T-cell (primary cell): ENCODE data around the gene PMEPA1. TPM values are rescaled to one million over a fixed set of nuclear protein-coding genes. Genes with fewer than 3 reads are reported as not detected.

ENCODE experiments used
- ATAC-seq, 4 experiments: fragments of 200-7000 bp in 3 of 4; fragments of 150-1000 bp in 1 of 4; cut with Tn5 transposase; replicated peaks in 1 of 4; 1 replicate in 3 of 4; 2 replicates in 1 of 4; pipeline ENCODE4 v1.10.0; 2021; ENCODE audit warnings: moderate library complexity in 3 of 4, mild to moderate bottlenecking in 2 of 4, moderate number of reproducible peaks in 1 of 4
- CTCF ChIA-PET, 2 donors: fragments of 300-600 bp; sonication (Branson Sonifier 250); formaldehyde crosslinking; loops; one replicate each; lab custom pipeline; 2022; ENCODE audit warnings: antibody characterized with exemption in 2 of 2; lab: Charles Lee
- POLR2A ChIA-PET, 2 donors: fragments of 300-600 bp; sonication (Branson Sonifier 250); formaldehyde crosslinking; loops; one replicate each; lab custom pipeline; 2022; ENCODE audit warnings: antibody characterized with exemption in 2 of 2; lab: Charles Lee
- DNase-seq, 35 experiments: peaks; one replicate each; pipeline versions ENCODE4 v3.0.0 to v3.0.0-alpha.2; 2013 to 2023
- H3K27ac ChIP-seq: one replicate; pipeline ENCODE4 v1.5.1; 2013; ENCODE audit warnings: low read length
- H3K27me3 ChIP-seq, 2 experiments: replicated peaks in 1 of 2; 1 replicate in 1 of 2; 2 replicates in 1 of 2; pipeline versions ENCODE4 v1.6.1 to v1.7.0; 2013; ENCODE audit warnings: low read length in 1 of 2, mixed read lengths in 1 of 2; ENCODE audit not compliant: control insufficient read depth in 2 of 2, insufficient read depth in 2 of 2; ENCODE audit errors: extremely low read depth in 1 of 2
- H3K36me3 ChIP-seq, 2 donors: 1 replicate in 1 of 2; 2 replicates in 1 of 2; pipeline versions ENCODE4 v1.6.1 to v1.7.0; 2013; ENCODE audit warnings: low read length in 1 of 2; ENCODE audit not compliant: control insufficient read depth in 2 of 2, insufficient read depth in 1 of 2; ENCODE audit errors: extremely low read depth in 1 of 2
- H3K4me1 ChIP-seq, 2 experiments: 1 replicate in 1 of 2; 2 replicates in 1 of 2; pipeline versions ENCODE4 v1.6.1 to v1.7.0; 2013; ENCODE audit warnings: low read length in 2 of 2, mixed read lengths in 1 of 2; ENCODE audit not compliant: insufficient read depth in 2 of 2, control insufficient read depth in 1 of 2; ENCODE audit errors: extremely low read depth in 1 of 2
- H3K4me3 ChIP-seq, 2 donors: 1 replicate in 1 of 2; 2 replicates in 1 of 2; pipeline versions ENCODE4 v1.5.1 to v1.7.0; 2013; ENCODE audit warnings: mild to moderate bottlenecking in 2 of 2, low read length in 1 of 2, moderate library complexity in 1 of 2; ENCODE audit not compliant: control insufficient read depth in 1 of 2; ENCODE audit errors: extremely low read depth in 1 of 2
- H3K9me3 ChIP-seq: 2 replicates; pipeline ENCODE4 v1.7.0; 2013
- H3K27ac Mint-ChIP-seq, 2 donors: one replicate each; pipeline ENCODE4 v1.8.0; 2020 to 2021; ENCODE audit warnings: mild to moderate bottlenecking in 2 of 2, mixed read lengths in 2 of 2
- H3K27me3 Mint-ChIP-seq, 2 donors: one replicate each; pipeline ENCODE4 v1.8.0; 2021 to 2022; ENCODE audit warnings: mixed read lengths in 2 of 2
- H3K36me3 Mint-ChIP-seq: one replicate; pipeline ENCODE4 v1.8.0; 2021; ENCODE audit warnings: mixed read lengths
- H3K4me1 Mint-ChIP-seq, 3 donors: one replicate each; pipeline ENCODE4 v1.8.0; 2020 to 2022; ENCODE audit warnings: mixed read lengths in 3 of 3, mild to moderate bottlenecking in 1 of 3
- H3K4me3 Mint-ChIP-seq, 3 donors: one replicate each; pipeline ENCODE4 v1.8.0; 2020 to 2022; ENCODE audit warnings: mild to moderate bottlenecking in 3 of 3, mixed read lengths in 3 of 3, moderate library complexity in 3 of 3
- H3K9me3 Mint-ChIP-seq, 3 donors: one replicate each; pipeline ENCODE4 v1.8.0; 2020 to 2022; ENCODE audit warnings: mixed read lengths in 3 of 3
- WGBS: methylation state at CpG from one replicate; pipeline ENCODE4 v1.1.5; 2013; ENCODE audit warnings: missing lambda C conversion rate; ENCODE audit not compliant: insufficient coverage; 5-methylcytosine and 5-hydroxymethylcytosine counted together
- total RNA-seq, 35 experiments: library from RNA in 6 of 35; stranded (reverse) in 6 of 35; fragments of 120-200 nt in 1 of 35; gene quantifications; one replicate each; pipeline versions ENCODE4 v1.2.1 to v1.2.4 and lab custom pipeline; 2013 to 2026

PMEPA1 gene
- total RNA-seq, 5 donors from 2014 or later (not counting 1 experiment from before 2014, with no cell fraction given) = 6.0 to 30.4 (median 21.7) TPM

- H3K4me3 Mint-ChIP-seq = peak overlapping the region in 1 of 3 donors; percentile 30
- H3K27ac Mint-ChIP-seq = no peak overlapping the region
- H3K27me3 Mint-ChIP-seq = peaks cover 0 to 6% of the 10 kb centered on the region in 2 donors
- H3K36me3 Mint-ChIP-seq = no peaks in the 10 kb centered on the region
- peak in 1 of 35 experiments; percentile 46 for DNase-seq
- no peaks in the 10 kb centered on the region for H3K9me3 ChIP-seq
- ChIA-PET CTCF (no interaction called here), POLR2A (no interaction called here)
- peaks cover 0 to 23% of the 10 kb centered on the region in 2 experiments for H3K27me3 ChIP-seq
- peaks cover 2 to 23% of the 10 kb centered on the region in 2 experiments for H3K4me1 ChIP-seq
- H3K4me3 ChIP-seq = no peak overlapping the region
- H3K27ac ChIP-seq = no peak overlapping the region
- peaks cover 34 to 52% (median 49%) of the 10 kb centered on the region in 3 donors for H3K4me1 Mint-ChIP-seq
- no peaks in the 10 kb centered on the region for H3K36me3 ChIP-seq
- H3K9me3 Mint-ChIP-seq = no peaks in the 10 kb centered on the region
- peak in 1 of 4 experiments; percentile 25 for ATAC-seq
- 76% methylated on average over 8 of the region's 12 CpGs for WGBS
Observed at GRCh38 chr20:57680131-57680716, 29.6 kb downstream of the PMEPA1 start.

GRCh38 chr20:57679113-57679512, 30.7 kb downstream of the PMEPA1 start:
- H3K27ac Mint-ChIP-seq = no peak overlapping the region
- POLR2A ChIA-PET = no interaction called here

GRCh38 chr20:57678340-57678739, 31.5 kb downstream of the PMEPA1 start:
- CTCF ChIA-PET = no interaction called here
- no peak for ATAC-seq
- peaks cover 2 to 23% of the 10 kb centered on the region in 2 experiments for H3K4me1 ChIP-seq

More at GRCh38 chr20:57679113-57679512, 30.7 kb downstream of the PMEPA1 start:
- H3K4me3 Mint-ChIP-seq = no peak overlapping the region
- H3K4me1 ChIP-seq = peaks cover 2 to 23% of the 10 kb centered on the region in 2 experiments
- no peak overlapping the region for H3K27ac ChIP-seq
- H3K9me3 Mint-ChIP-seq = no peaks in the 10 kb centered on the region
- H3K4me3 ChIP-seq = no peak overlapping the region
- H3K4me1 Mint-ChIP-seq = peaks cover 34 to 50% (median 49%) of the 10 kb centered on the region in 3 donors
- H3K27me3 Mint-ChIP-seq = peaks cover 0 to 6% of the 10 kb centered on the region in 2 donors
- no peaks in the 10 kb centered on the region for H3K36me3 ChIP-seq
- ATAC-seq (no peak), DNase-seq (no peak)
- H3K9me3 ChIP-seq = no peaks in the 10 kb centered on the region
- H3K27me3 ChIP-seq = peaks cover 0 to 25% of the 10 kb centered on the region in 2 experiments
- CTCF ChIA-PET = no interaction called here
- peaks cover 8% of the 10 kb centered on the region for H3K36me3 Mint-ChIP-seq
- 74% methylated on average over 4 of the region's 6 CpGs for WGBS

DNA sequence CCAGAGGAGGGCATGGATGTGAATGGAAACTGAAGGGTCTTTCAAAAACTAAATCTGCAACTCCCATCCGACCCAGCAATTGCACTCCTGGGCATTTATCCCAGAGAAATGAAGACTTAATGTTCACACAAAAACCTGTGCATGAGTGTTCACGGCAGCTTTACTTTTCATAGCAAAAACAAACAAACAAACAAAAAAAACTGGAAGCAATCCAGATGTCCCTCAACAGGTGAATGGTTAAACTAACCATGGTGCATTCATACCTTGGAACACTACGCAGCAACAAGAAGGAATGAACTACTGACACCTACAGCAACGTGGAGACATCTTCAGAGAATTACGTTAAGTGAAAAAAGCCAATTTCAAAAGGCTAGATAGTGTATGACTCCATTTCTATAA, 32.2 kb downstream of the PMEPA1 start:
- Mint-ChIP-seq H3K27me3 (peaks cover 0 to 6% of the 10 kb centered on the region in 2 donors), H3K9me3 (no peaks in the 10 kb centered on the region), H3K4me3 (no peak overlapping the region), H3K36me3 (peaks cover 9% of the 10 kb centered on the region), H3K27ac (no peak overlapping the region), H3K4me1 (peaks cover 34 to 53% (median 49%) of the 10 kb centered on the region in 3 donors)
- H3K36me3 ChIP-seq = no peaks in the 10 kb centered on the region
- ChIA-PET CTCF (no interaction called here), POLR2A (no interaction called here)
- H3K9me3 ChIP-seq = no peaks in the 10 kb centered on the region
- H3K27me3 ChIP-seq = peaks cover 0 to 21% of the 10 kb centered on the region in 2 experiments
- no peak overlapping the region for H3K27ac ChIP-seq
- DNase-seq (no peak), ATAC-seq (no peak)
- no peak overlapping the region for H3K4me3 ChIP-seq
- H3K4me1 ChIP-seq = peaks cover 2 to 23% of the 10 kb centered on the region in 2 experiments
- 67% methylated on average over 1 of the region's 5 CpGs for WGBS

More at GRCh38 chr20:57678340-57678739, 31.5 kb downstream of the PMEPA1 start:
- POLR2A ChIA-PET = no interaction called here
- Mint-ChIP-seq H3K36me3 (peaks cover 9% of the 10 kb centered on the region), H3K4me3 (no peak overlapping the region), H3K4me1 (peaks cover 34 to 51% (median 49%) of the 10 kb centered on the region in 3 donors), H3K27me3 (peaks cover 0 to 6% of the 10 kb centered on the region in 2 donors), H3K9me3 (no peaks in the 10 kb centered on the region), H3K27ac (no peak overlapping the region)
- peaks cover 0 to 21% of the 10 kb centered on the region in 2 experiments for H3K27me3 ChIP-seq
- H3K36me3 ChIP-seq = no peaks in the 10 kb centered on the region
- no peak overlapping the region for H3K4me3 ChIP-seq
- peak in 1 of 35 experiments; percentile 17 for DNase-seq
- 80% methylated on average over 6 of the region's 12 CpGs for WGBS
- no peaks in the 10 kb centered on the region for H3K9me3 ChIP-seq
- H3K27ac ChIP-seq = no peak overlapping the region

GRCh38 chr20:57676589-57677583, 32.9 kb downstream of the PMEPA1 start:
- H3K4me1 Mint-ChIP-seq = peaks cover 35 to 53% (median 47%) of the 10 kb centered on the region in 3 donors
- Histone ChIP-seq H3K4me3 (no peak overlapping the region), H3K9me3 (no peaks in the 10 kb centered on the region), H3K4me1 (peaks cover 2 to 27% of the 10 kb centered on the region in 2 experiments), H3K27ac (no peak overlapping the region), H3K36me3 (no peaks in the 10 kb centered on the region), H3K27me3 (peaks cover 0 to 27% of the 10 kb centered on the region in 2 experiments)
- H3K27me3 Mint-ChIP-seq = peaks cover 0 to 6% of the 10 kb centered on the region in 2 donors
- CTCF ChIA-PET = no interaction called here
- H3K9me3 Mint-ChIP-seq = no peaks in the 10 kb centered on the region
- no peak for ATAC-seq
- H3K4me3 Mint-ChIP-seq = no peak overlapping the region
- no peak for DNase-seq
- 76% methylated on average over 12 of the region's 24 CpGs for WGBS
- no peak overlapping the region for H3K27ac Mint-ChIP-seq
- POLR2A ChIA-PET = no interaction called here
- H3K36me3 Mint-ChIP-seq = peaks cover 9% of the 10 kb centered on the region

DNA sequence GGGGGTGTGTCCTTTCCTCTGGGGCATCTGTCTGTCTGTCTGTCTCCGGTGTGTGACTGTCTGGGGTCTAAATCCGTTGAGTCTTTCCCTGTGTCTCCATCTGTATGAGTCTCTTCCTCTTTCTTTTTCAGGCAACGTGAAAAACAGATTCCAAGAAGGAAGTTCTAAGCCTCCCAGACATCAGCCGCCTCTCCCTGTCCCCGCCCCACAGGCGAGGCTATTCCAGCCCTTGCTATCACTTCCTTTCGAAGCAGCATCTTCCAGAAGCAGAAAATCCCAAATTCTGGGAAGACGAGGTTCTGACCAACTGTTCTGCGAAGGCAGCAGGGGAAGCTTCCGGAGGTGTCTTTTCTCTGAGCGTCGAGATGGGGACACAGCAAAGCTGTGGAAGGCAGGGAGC, 34.0 kb downstream of the PMEPA1 start:
- Mint-ChIP-seq H3K4me1 (peaks cover 24 to 42% (median 36%) of the 10 kb centered on the region in 3 donors), H3K9me3 (no peaks in the 10 kb centered on the region), H3K27me3 (peaks cover 0 to 6% of the 10 kb centered on the region in 2 donors), H3K27ac (no peak overlapping the region), H3K4me3 (no peak overlapping the region), H3K36me3 (peaks cover 9% of the 10 kb centered on the region)
- WGBS = 90% methylated on average over 9 of the region's 12 CpGs
- CTCF ChIA-PET = no interaction called here
- POLR2A ChIA-PET = no interaction called here
- Histone ChIP-seq H3K36me3 (no peaks in the 10 kb centered on the region), H3K27ac (no peak overlapping the region), H3K9me3 (no peaks in the 10 kb centered on the region), H3K4me1 (peaks cover 0 to 16% of the 10 kb centered on the region in 2 experiments), H3K4me3 (no peak overlapping the region), H3K27me3 (peaks cover 0 to 27% of the 10 kb centered on the region in 2 experiments)
- ATAC-seq (no peak), DNase-seq (no peak)
